PC-9 (cell line): ENCODE data around the gene NTM.

Experiments
- CTCF ChIP-seq: fragments of 200-600 bp; sonication (generic); conservative IDR thresholded peaks from 2 replicates; pipeline ENCODE4 v1.6.1; 2017; ENCODE audit warnings: mixed run types, antibody characterized with exemption, mild to moderate bottlenecking, moderate library complexity
- EZH2 ChIP-seq: fragments of 200-600 bp; sonication (generic); IDR thresholded peaks from 2 replicates; pipeline ENCODE4 v1.8.0; 2017; ENCODE audit warnings: antibody characterized with exemption, low read depth

GRCh38 chr11:131675121-131675888, 304.9 kb downstream of the NTM start:
- TF ChIP-seq CTCF (no peak), EZH2 (no peak)
